IMR-90 (cell line): Measurements from ENCODE around the gene GOLGA8S. TPM values are rescaled to one million over a fixed set of nuclear protein-coding genes. Genes with fewer than 3 reads are reported as not detected.

Experiments used
- ATAC-seq: fragments of 200-7000 bp; cut with Tn5 transposase; 2 replicates; pipeline ENCODE4 v1.9.1; 2020; ENCODE audit warnings: low read depth, mild to moderate bottlenecking, moderate library complexity
- BruUV-seq: library from RNA; stranded (reverse); fragments of 400-500 nt; replicated peaks from 2 replicates; lab custom pipeline; 2021; lab: Mats Ljungman, UMichigan
- CTCF ChIA-PET: fragments of 300-600 bp; formaldehyde crosslinking; extraction: SDS; loops from one replicate; lab custom pipeline; 2021; ENCODE audit warnings: antibody characterized with exemption; lab: Yijun Ruan, JAX
- POLR2A ChIA-PET: fragments of 300-600 bp; sonication (Branson Sonifier 250); formaldehyde crosslinking; loops from one replicate; lab custom pipeline; 2022; ENCODE audit warnings: antibody characterized with exemption; ENCODE audit not compliant: unreplicated experiment; lab: Charles Lee
- DNase-seq: peaks from one replicate; pipeline ENCODE4 v3.0.0; 2013
- H2AFZ ChIP-seq: replicated peaks from 2 replicates; pipeline ENCODE3; 2013; ENCODE audit warnings: low read length, mild to moderate bottlenecking; ENCODE audit not compliant: poor library complexity
- H2AK5ac ChIP-seq: 2 replicates; pipeline ENCODE4 v1.6.1; 2013; ENCODE audit warnings: low read depth, low read length, inconsistent platforms
- H2AK9ac ChIP-seq: replicated peaks from 2 replicates; pipeline ENCODE3; 2013; ENCODE audit warnings: mild to moderate bottlenecking, low read depth, low read length, moderate library complexity; ENCODE audit not compliant: poor library complexity
- H2BK120ac ChIP-seq: 2 replicates; pipeline ENCODE4 v1.6.1; 2013; ENCODE audit warnings: low read depth, low read length, inconsistent platforms
- H2BK15ac ChIP-seq: 3 replicates; pipeline ENCODE4 v1.6.1; 2013; ENCODE audit warnings: low read depth, low read length, inconsistent platforms
- H2BK20ac ChIP-seq: 2 replicates; pipeline ENCODE4 v1.6.1; 2013; ENCODE audit warnings: low read depth, mild to moderate bottlenecking, inconsistent platforms, low read length, moderate library complexity
- H2BK5ac ChIP-seq: 2 replicates; pipeline ENCODE4 v1.6.1; 2013; ENCODE audit warnings: mild to moderate bottlenecking, low read depth, low read length, inconsistent platforms; ENCODE audit not compliant: poor library complexity, severe bottlenecking
- H3K14ac ChIP-seq: replicated peaks from 2 replicates; pipeline ENCODE4 v1.6.1; 2013; ENCODE audit warnings: low read depth, low read length, inconsistent platforms
- H3K18ac ChIP-seq: 2 replicates; pipeline ENCODE4 v1.6.1; 2013; ENCODE audit warnings: low read depth, low read length, control low read depth
- H3K23ac ChIP-seq: 2 replicates; pipeline ENCODE4 v1.6.1; 2013; ENCODE audit warnings: low read depth, low read length, inconsistent platforms
- H3K27ac ChIP-seq: 2 replicates; pipeline ENCODE4 v1.5.1; 2013; ENCODE audit warnings: mild to moderate bottlenecking, control low read depth, low read length; ENCODE audit not compliant: insufficient read depth
- H3K27me3 ChIP-seq: 2 replicates; pipeline ENCODE4 v1.6.1; 2013; ENCODE audit warnings: low read length; ENCODE audit not compliant: control insufficient read depth, insufficient read depth
- H3K36me3 ChIP-seq: 2 replicates; pipeline ENCODE4 v1.6.1; 2013; ENCODE audit warnings: low read length, mixed read lengths; ENCODE audit not compliant: control insufficient read depth, insufficient read depth
- H3K4ac ChIP-seq: 2 replicates; pipeline ENCODE4 v1.6.1; 2013; ENCODE audit warnings: low read depth, low read length, inconsistent platforms
- H3K4me1 ChIP-seq: 2 replicates; pipeline ENCODE4 v1.6.1; 2013; ENCODE audit warnings: low read length, mixed read lengths; ENCODE audit not compliant: control insufficient read depth, insufficient read depth
- H3K4me2 ChIP-seq: 2 replicates; pipeline ENCODE4 v1.6.1; 2013; ENCODE audit warnings: low read depth, mild to moderate bottlenecking, control low read depth, low read length, moderate library complexity
- H3K4me3 ChIP-seq: 2 replicates; pipeline ENCODE4 v1.5.1; 2013; ENCODE audit warnings: low read depth, mild to moderate bottlenecking, control low read depth, low read length, moderate library complexity; ENCODE audit not compliant: insufficient read depth
- H3K56ac ChIP-seq: 2 replicates; pipeline ENCODE4 v1.6.1; 2013; ENCODE audit warnings: low read length, inconsistent platforms; ENCODE audit not compliant: insufficient read depth; ENCODE audit errors: extremely low read depth
- H3K79me1 ChIP-seq, 2 experiments: 2 replicates each; pipeline ENCODE4 v1.6.1; 2013; ENCODE audit warnings: low read length in 2 of 2, inconsistent platforms in 1 of 2, low read depth in 1 of 2
- H3K9ac ChIP-seq: 2 replicates; pipeline ENCODE4 v1.6.1; 2013; ENCODE audit warnings: low read depth, low read length, control low read depth
- H3K9me1 ChIP-seq: 2 replicates; pipeline ENCODE4 v1.6.1; 2013; ENCODE audit warnings: low read length, inconsistent platforms; ENCODE audit not compliant: insufficient read depth
- H3K9me3 ChIP-seq: 2 replicates; pipeline ENCODE4 v1.6.1; 2013; ENCODE audit warnings: low read length; ENCODE audit not compliant: control insufficient read depth, insufficient read depth
- H4K20me1 ChIP-seq: 2 replicates; pipeline ENCODE4 v1.6.1; 2013; ENCODE audit warnings: low read length, inconsistent platforms; ENCODE audit not compliant: insufficient read depth
- H4K5ac ChIP-seq: 2 replicates; pipeline ENCODE4 v1.6.1; 2013; ENCODE audit warnings: mild to moderate bottlenecking, low read depth, low read length, control low read depth
- H4K8ac ChIP-seq, 2 experiments: 2 replicates each; pipeline ENCODE4 v1.6.1; 2013; ENCODE audit warnings: low read depth in 2 of 2, low read length in 2 of 2, control low read depth in 1 of 2, inconsistent platforms in 1 of 2
- H4K91ac ChIP-seq: 2 replicates; pipeline ENCODE4 v1.6.1; 2013; ENCODE audit warnings: low read depth, low read length, inconsistent platforms; ENCODE audit not compliant: insufficient read depth
- CEBPB ChIP-seq: IDR thresholded peaks from 2 replicates; pipeline ENCODE4 v1.6.1; 2012; ENCODE audit warnings: low read depth, low read length, improper control_type of control experiment
- CHD1 ChIP-seq: IDR thresholded peaks from 2 replicates; pipeline ENCODE4 v1.6.1; 2012; ENCODE audit warnings: low read depth, low read length, improper control_type of control experiment
- CTCF ChIP-seq: conservative IDR thresholded peaks from 2 replicates; pipeline ENCODE4 v1.5.1; 2012; ENCODE audit warnings: mild to moderate bottlenecking, low read depth, low read length, improper control_type of control experiment
- ELK1 ChIP-seq: fragments of 150-350 bp; IDR thresholded peaks from 2 replicates; pipeline ENCODE4 v1.6.1; 2016; ENCODE audit warnings: low read depth, mild to moderate bottlenecking, low read length, moderate library complexity, borderline replicate concordance
- FOS ChIP-seq: fragments of 150-350 bp; IDR thresholded peaks from 2 replicates; pipeline ENCODE4 v1.6.1; 2016; ENCODE audit warnings: low read depth, low read length
- MAFK ChIP-seq: IDR thresholded peaks from 2 replicates; pipeline ENCODE4 v1.6.1; 2012; ENCODE audit warnings: low read depth, low read length, improper control_type of control experiment
- MXI1 ChIP-seq: IDR thresholded peaks from 2 replicates; pipeline ENCODE4 v1.6.1; 2012; ENCODE audit warnings: low read depth, mild to moderate bottlenecking, low read length, moderate library complexity, borderline replicate concordance
- NFE2L2 ChIP-seq: fragments of 150-350 bp; IDR thresholded peaks from 2 replicates; pipeline ENCODE4 v1.6.1; 2016; ENCODE audit warnings: low read depth, mild to moderate bottlenecking, low read length
- POLR2A ChIP-seq: IDR thresholded peaks from 2 replicates; pipeline ENCODE4 v1.6.1; 2012; ENCODE audit warnings: mild to moderate bottlenecking, low read depth, low read length
- RAD21 ChIP-seq: IDR thresholded peaks from 2 replicates; pipeline ENCODE4 v1.6.1; 2012; ENCODE audit warnings: low read length, improper control_type of control experiment
- RCOR1 ChIP-seq: IDR thresholded peaks from 2 replicates; pipeline ENCODE4 v1.6.1; 2012; ENCODE audit warnings: mild to moderate bottlenecking, low read length, improper control_type of control experiment; ENCODE audit not compliant: insufficient replicate concordance
- USF2 ChIP-seq: fragments of 150-350 bp; IDR thresholded peaks from 2 replicates; pipeline ENCODE4 v1.6.1; 2017; ENCODE audit warnings: mild to moderate bottlenecking, antibody characterized with exemption, low read length, low read depth
- WGBS, 2 experiments: methylation state at CpG; one replicate each; pipeline versions ENCODE4 v1.1.5 to v1.1.7; 2013; ENCODE audit warnings: missing lambda C conversion rate in 2 of 2; ENCODE audit not compliant: insufficient read length in 1 of 2; ENCODE audit errors: extremely low coverage in 2 of 2; 5-methylcytosine and 5-hydroxymethylcytosine counted together
- dilution Hi-C: fragments of 300-500 bp; cut with HindIII; formaldehyde crosslinking; loops from one replicate; pipeline ENCODE4 v1.14.3; 2018; ENCODE audit warnings: low sequenced_read_pairs; ENCODE audit not compliant: unreplicated experiment
- in situ Hi-C: fragments of 300-500 bp; cut with MboI; formaldehyde crosslinking; loops from 3 replicates; pipeline ENCODE4 v1.14.3; 2019; ENCODE audit warnings: low sequenced_read_pairs, inconsistent platforms, mixed read lengths
- intact Hi-C: fragments of 100-400 bp; cut with micrococcal nuclease; formaldehyde crosslinking; loops from 2 replicates; pipeline ENCODE4 v1.10.0; 2022
- polyA plus RNA-seq, 3 experiments: library from polyadenylated mRNA; depleted of rRNA; stranded (reverse); fragments of >200 nt; gene quantifications; 2 replicates each; pipeline ENCODE4 v1.2.3, GENCODE V29; 2012; ENCODE audit warnings: low replicate concordance in 1 of 3
- total RNA-seq: library from RNA; depleted of rRNA; stranded (reverse); fragments of >200 nt; gene quantifications from 2 replicates; pipeline ENCODE4 v1.2.3, GENCODE V29; 2012

Gene GOLGA8S
- total and polyA plus RNA-seq, 2 of the 4 experiments (the other 2 are of a cell fraction): under 0.01 to 0.03 TPM

- ATAC-seq: no peak
- H2AK5ac ChIP-seq: no peak overlapping the region
- H3K18ac ChIP-seq: no peak overlapping the region
- H3K4me1 ChIP-seq: no peaks in the 10 kb centered on the region
- intact Hi-C loops: no loop called here
- no peaks in the 10 kb centered on the region for H3K36me3 ChIP-seq
- no peak overlapping the region for H3K4ac ChIP-seq
- H3K79me1 ChIP-seq: no peaks in the 10 kb centered on the region
- H3K4me2 ChIP-seq: no peak overlapping the region
- no peak overlapping the region for H4K5ac ChIP-seq
- CTCF ChIA-PET: no interaction called here
- no peak overlapping the region for H3K4me3 ChIP-seq
- no CpG with 5 or more reads among the region's 15 CpGs for WGBS, 2 experiments
- no peak overlapping the region for H3K27ac ChIP-seq
- no peak overlapping the region for H4K91ac ChIP-seq
- in situ Hi-C loops: no loop called here
- no peak for DNase-seq
- H4K20me1 ChIP-seq: no peaks in the 10 kb centered on the region
- H2AFZ ChIP-seq: no peak overlapping the region
- POLR2A ChIA-PET: no interaction called here
- H2BK15ac ChIP-seq: no peak overlapping the region
- H3K14ac ChIP-seq: no peak overlapping the region
- H3K9me3 ChIP-seq: no peaks in the 10 kb centered on the region
- H4K8ac ChIP-seq: no peak overlapping the region
- no peak overlapping the region for H3K9ac ChIP-seq
- no peak overlapping the region for H2BK20ac ChIP-seq
- H3K27me3 ChIP-seq: no peaks in the 10 kb centered on the region
- no peak overlapping the region for H3K23ac ChIP-seq
- H2BK5ac ChIP-seq: no peak overlapping the region
- no peak overlapping the region for H2AK9ac ChIP-seq
- no peaks in the 10 kb centered on the region for H3K9me1 ChIP-seq
- dilution Hi-C loops: no loop called here
- no peak overlapping the region for H3K56ac ChIP-seq
- no peak overlapping the region for H2BK120ac ChIP-seq
- no TSS peak for BruUV-seq
- no peak for TF ChIP-seq ELK1
- TF ChIP-seq POLR2A: no peak
- TF ChIP-seq RAD21: no peak
- TF ChIP-seq CTCF: no peak
- TF ChIP-seq CEBPB: no peak
- TF ChIP-seq RCOR1: no peak
- no peak for TF ChIP-seq MAFK
- TF ChIP-seq NFE2L2: no peak
- no peak for TF ChIP-seq CHD1
- no peak for TF ChIP-seq USF2
- TF ChIP-seq MXI1: no peak
- no peak for TF ChIP-seq FOS
Measured at GRCh38 chr15:23372284-23372683, 17.7 kb downstream of the GOLGA8S start.
